Calu3 (cell line): ENCODE data around the gene EBP. TPM values are rescaled to one million over a fixed set of nuclear protein-coding genes. Genes with fewer than 3 reads are reported as not detected.
A peak's percentile ranks its signal among the peaks of the same experiment; 100 is the strongest.

ENCODE experiments used
- BruUV-seq: library from RNA; stranded (reverse); fragments of 400-500 nt; replicated peaks from 2 replicates; lab custom pipeline; 2021; lab: Mats Ljungman, UMichigan
- CTCF ChIA-PET: fragments of 300-600 bp; sonication (Branson Sonifier 250); formaldehyde crosslinking; loops from one replicate; lab custom pipeline; 2022; ENCODE audit warnings: antibody characterized with exemption; lab: Charles Lee
- DNase-seq: peaks from one replicate; pipeline ENCODE4 v3.0.0; 2022
- H3K27ac Mint-ChIP-seq: one replicate; pipeline ENCODE4 v1.8.0; 2022; ENCODE audit warnings: mixed read lengths; ENCODE audit not compliant: unreplicated experiment
- H3K27me3 Mint-ChIP-seq: one replicate; pipeline ENCODE4 v1.8.0; 2022; ENCODE audit warnings: mixed read lengths; ENCODE audit not compliant: unreplicated experiment
- H3K36me3 Mint-ChIP-seq: one replicate; pipeline ENCODE4 v1.8.0; 2022; ENCODE audit warnings: mild to moderate bottlenecking, moderate library complexity, mixed read lengths; ENCODE audit not compliant: insufficient read depth, unreplicated experiment
- H3K4me1 Mint-ChIP-seq: one replicate; pipeline ENCODE4 v1.8.0; 2022; ENCODE audit warnings: mild to moderate bottlenecking, low read depth, mixed read lengths; ENCODE audit not compliant: unreplicated experiment
- H3K4me3 Mint-ChIP-seq: one replicate; pipeline ENCODE4 v1.8.0; 2022; ENCODE audit warnings: mild to moderate bottlenecking, low read depth, moderate library complexity, mixed read lengths; ENCODE audit not compliant: unreplicated experiment
- H3K9me3 Mint-ChIP-seq: one replicate; pipeline ENCODE4 v1.8.0; 2022; ENCODE audit warnings: low read depth, mixed read lengths; ENCODE audit not compliant: unreplicated experiment
- intact Hi-C: fragments of 100-400 bp; cut with micrococcal nuclease; formaldehyde crosslinking; loops from one replicate; pipeline ENCODE4 v1.10.0; 2022; ENCODE audit not compliant: unreplicated experiment
- total RNA-seq: library from RNA; stranded (reverse); gene quantifications from 2 replicates; pipeline ENCODE4 v1.2.3, GENCODE V29; 2022
- TF ChIP-seq, protein P1 (sequence below): fragments of 200-600 bp; IDR thresholded peaks from one replicate; pipeline ENCODE4 v1.8.0; 2022; ENCODE audit warnings: antibody characterized with exemption; ENCODE audit not compliant: unreplicated experiment

Gene EBP
- total RNA-seq, 1 experiment from 2014 or later: 186 TPM

DNA sequence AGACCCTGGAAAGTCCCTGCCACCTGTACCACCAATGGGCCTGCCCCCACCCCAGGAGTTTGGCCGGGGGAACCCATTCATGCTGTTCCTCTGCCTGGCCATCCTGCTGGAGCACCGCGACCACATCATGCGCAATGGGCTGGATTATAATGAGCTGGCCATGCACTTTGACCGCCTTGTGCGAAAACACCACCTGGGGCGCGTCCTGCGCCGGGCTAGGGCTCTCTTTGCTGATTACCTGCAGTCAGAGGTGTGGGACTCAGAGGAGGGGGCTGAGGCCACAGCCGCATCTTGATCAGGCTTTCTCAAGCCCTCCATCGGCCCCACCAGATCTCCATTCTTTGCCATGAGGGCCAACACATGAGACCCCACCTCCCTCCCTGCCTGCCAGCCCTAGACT, 39.1 kb downstream of the EBP start:
- no peaks in the 10 kb centered on the region for H3K9me3 Mint-ChIP-seq

DNA sequence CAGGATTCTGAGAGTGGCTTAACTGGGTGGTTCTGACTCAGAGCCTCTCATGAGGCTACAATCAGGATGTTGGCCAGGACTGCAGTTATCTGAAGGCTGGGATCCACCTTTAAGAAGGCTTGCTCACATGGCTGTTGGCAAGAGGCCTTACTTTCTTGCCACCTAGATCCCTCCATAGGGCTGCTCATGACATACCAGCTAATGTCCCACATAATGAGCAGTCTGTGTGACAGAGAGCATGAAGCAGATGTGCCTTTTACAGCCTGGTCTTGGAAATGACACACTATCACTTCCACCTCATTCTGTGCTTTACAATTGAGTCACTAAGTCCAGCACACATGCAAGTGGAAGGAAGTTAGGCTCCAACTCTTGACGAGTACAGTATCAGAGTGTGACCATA, 48.4 kb downstream of the EBP start:
- Mint-ChIP-seq H3K4me1 (no peaks in the 10 kb centered on the region), H3K4me3 (no peak overlapping the region), H3K27me3 (no peaks in the 10 kb centered on the region), H3K36me3 (peaks cover 16% of the 10 kb centered on the region), H3K9me3 (no peaks in the 10 kb centered on the region), H3K27ac (no peak overlapping the region)
- intact Hi-C loops: no loop called here
- no TSS peak for BruUV-seq
- CTCF ChIA-PET: no interaction called here
- TF ChIP-seq, protein P1, sequence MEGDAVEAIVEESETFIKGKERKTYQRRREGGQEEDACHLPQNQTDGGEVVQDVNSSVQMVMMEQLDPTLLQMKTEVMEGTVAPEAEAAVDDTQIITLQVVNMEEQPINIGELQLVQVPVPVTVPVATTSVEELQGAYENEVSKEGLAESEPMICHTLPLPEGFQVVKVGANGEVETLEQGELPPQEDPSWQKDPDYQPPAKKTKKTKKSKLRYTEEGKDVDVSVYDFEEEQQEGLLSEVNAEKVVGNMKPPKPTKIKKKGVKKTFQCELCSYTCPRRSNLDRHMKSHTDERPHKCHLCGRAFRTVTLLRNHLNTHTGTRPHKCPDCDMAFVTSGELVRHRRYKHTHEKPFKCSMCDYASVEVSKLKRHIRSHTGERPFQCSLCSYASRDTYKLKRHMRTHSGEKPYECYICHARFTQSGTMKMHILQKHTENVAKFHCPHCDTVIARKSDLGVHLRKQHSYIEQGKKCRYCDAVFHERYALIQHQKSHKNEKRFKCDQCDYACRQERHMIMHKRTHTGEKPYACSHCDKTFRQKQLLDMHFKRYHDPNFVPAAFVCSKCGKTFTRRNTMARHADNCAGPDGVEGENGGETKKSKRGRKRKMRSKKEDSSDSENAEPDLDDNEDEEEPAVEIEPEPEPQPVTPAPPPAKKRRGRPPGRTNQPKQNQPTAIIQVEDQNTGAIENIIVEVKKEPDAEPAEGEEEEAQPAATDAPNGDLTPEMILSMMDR: no peak
- no peak for DNase-seq

More for the DNA sequence above, 39.1 kb downstream of the EBP start:
- Mint-ChIP-seq H3K36me3 (peaks cover 6% of the 10 kb centered on the region), H3K4me1 (no peaks in the 10 kb centered on the region), H3K4me3 (no peak overlapping the region), H3K27me3 (no peaks in the 10 kb centered on the region), H3K27ac (no peak overlapping the region)
- no TSS peak for BruUV-seq
- TF ChIP-seq, protein P1: no peak
- intact Hi-C loops: no loop called here
- no peak for DNase-seq
- CTCF ChIA-PET: interaction anchor here (0.6 kb wide), 1 partner anchor 536 kb away, joined by 3 read pairs; no protein-coding TSS in a partner anchor

DNA sequence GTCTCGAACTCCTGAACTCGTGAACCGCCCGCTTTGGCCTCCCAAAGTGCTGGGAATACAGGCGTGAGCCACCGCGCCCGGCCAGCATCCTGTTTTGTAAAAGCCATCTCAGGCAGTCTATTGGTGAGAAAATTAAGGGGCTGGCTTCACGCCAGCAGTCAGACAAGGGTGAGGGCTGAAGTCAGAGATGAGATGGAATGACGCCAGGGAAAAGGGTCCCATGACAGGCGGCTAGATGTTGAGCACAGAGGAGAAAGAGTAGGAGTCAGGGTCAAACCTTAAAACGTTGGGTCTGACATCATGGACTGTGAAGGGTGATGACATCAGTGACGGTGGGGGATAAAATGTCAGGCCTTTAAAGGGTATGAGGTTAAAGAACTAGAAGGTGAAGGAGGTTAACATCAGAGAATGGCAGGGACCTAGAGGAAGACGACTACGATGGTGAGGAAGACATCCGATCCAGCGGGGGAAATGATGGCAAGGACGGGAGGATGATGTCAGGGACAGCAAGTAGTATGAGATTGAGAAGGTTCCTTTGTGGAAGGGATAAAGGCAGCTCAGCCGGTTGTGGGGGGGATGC, 52.2 kb downstream of the EBP start:
- Mint-ChIP-seq H3K36me3 (peaks cover 54% of the 10 kb centered on the region), H3K9me3 (no peaks in the 10 kb centered on the region), H3K27ac (peak overlapping the region; percentile 98), H3K27me3 (no peaks in the 10 kb centered on the region), H3K4me1 (peaks cover 16% of the 10 kb centered on the region), H3K4me3 (peak overlapping the region; percentile 90)
- TSS peak; percentile 83 for BruUV-seq
- TF ChIP-seq, protein P1: no peak
- no peak for DNase-seq
- CTCF ChIA-PET: interaction anchor here (0.6 to 1.5 kb wide), 3 partner anchors 16 to 491 kb away, joined by 3 to 4 read pairs (median 4); partner anchors contain the start of gene TBC1D25
- intact Hi-C loops: no loop called here

DNA sequence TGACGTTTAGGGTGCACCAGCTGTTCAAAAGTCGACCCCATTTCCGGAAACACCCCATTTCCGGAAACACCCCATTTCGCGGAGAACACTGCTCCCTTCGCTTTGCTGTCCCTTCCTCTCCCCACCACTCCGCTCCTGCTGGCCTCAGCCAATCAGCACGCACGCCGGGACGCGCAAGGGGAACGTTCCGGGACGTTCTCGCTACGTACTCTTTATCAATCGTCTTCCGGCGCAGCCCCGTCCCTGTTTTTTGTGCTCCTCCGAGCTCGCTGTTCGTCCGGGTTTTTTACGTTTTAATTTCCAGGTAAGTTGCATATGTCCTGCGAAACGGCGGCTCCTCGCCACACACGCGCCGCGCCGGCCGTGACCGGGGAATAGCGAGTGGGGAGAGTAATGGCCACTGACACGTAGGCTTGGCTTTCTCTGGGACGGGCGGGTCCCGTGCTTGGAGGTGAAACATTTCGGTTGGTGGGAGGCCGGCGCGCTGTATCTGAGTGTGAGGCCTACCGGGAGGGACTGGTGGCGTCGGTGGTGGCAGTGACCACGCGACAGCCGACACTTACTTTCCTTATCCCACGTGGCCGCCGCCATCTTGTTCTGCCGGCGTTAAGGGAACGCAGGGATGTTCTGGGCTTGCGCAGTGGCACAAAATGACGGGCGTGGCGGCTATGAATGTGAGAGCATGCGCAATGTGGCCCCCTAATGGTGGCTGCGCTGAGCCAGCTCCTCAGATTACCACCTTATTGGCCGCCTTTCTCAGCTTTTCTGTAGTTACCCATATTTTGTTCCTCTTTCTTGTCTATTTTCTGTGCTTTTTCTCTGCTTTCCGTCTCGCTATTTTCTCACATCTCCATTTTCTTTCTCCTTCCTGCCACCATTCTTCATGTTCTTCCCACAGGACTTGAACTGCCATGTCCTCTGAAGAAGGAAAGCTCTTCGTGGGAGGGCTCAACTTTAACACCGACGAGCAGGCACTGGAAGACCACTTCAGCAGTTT, 53.0 kb downstream of the EBP start, which contains the start of gene RBM3:
Gene RBM3 (plus strand): TSS at position 215 of the 997 bp plus-strand sequence. CDS start 697 bp downstream, at position 912.
- H3K36me3 Mint-ChIP-seq: peaks cover 62% of the 10 kb centered on the region
- peak within 1 kb of the TSS; percentile 98 for H3K27ac Mint-ChIP-seq
- peak; percentile 92 for DNase-seq
- H3K4me3 Mint-ChIP-seq: peak within 1 kb of the TSS; percentile 90
- intact Hi-C loops: no loop called here
- no peaks in the 10 kb centered on the region for H3K9me3 Mint-ChIP-seq
- H3K4me1 Mint-ChIP-seq: peaks cover 22% of the 10 kb centered on the region
- TF ChIP-seq, protein P1: peak; percentile 29
- CTCF ChIA-PET: interaction anchor here (0.6 to 1.5 kb wide), 3 partner anchors 35 to 491 kb away, joined by 3 to 4 read pairs (median 4); partner anchors contain the start of gene TBC1D25
- TSS peak; percentile 67 for BruUV-seq
- H3K27me3 Mint-ChIP-seq: no peaks in the 10 kb centered on the region
